HCT116 (cell line): ENCODE data around the gene LRRK2. TPM values are rescaled to one million over a fixed set of nuclear protein-coding genes. Genes with fewer than 3 reads are reported as not detected.

Experiments used
- ATAC-seq: fragments of 200-7000 bp; cut with Tn5 transposase; 2 replicates; pipeline ENCODE4 v1.9.1; 2020; ENCODE audit warnings: mild to moderate bottlenecking, moderate library complexity
- BruUV-seq: library from RNA; stranded (reverse); fragments of 400-500 nt; replicated peaks from 2 replicates; lab custom pipeline; 2021; lab: Mats Ljungman, UMichigan
- CTCF ChIA-PET: fragments of 300-600 bp; sonication (Branson Sonifier 250); formaldehyde crosslinking; loops from one replicate; lab custom pipeline; 2021; ENCODE audit warnings: antibody characterized with exemption; lab: Charles Lee
- POLR2A ChIA-PET: fragments of 300-600, 350-600 bp; sonication (Branson Sonifier 250); formaldehyde crosslinking; loops from one replicate; lab custom pipeline; 2021; ENCODE audit warnings: antibody characterized with exemption; lab: Charles Lee
- RAD21 ChIA-PET, 2 experiments: fragments of 300-600 bp; sonication (Branson Sonifier 250); formaldehyde crosslinking; loops; one replicate each; lab custom pipeline; 2023; ENCODE audit warnings: low total read pairs in 2 of 2; ENCODE audit not compliant: uncharacterized antibody in 2 of 2, unreplicated experiment in 2 of 2, low non-redundant PET in 1 of 2; lab: Charles Lee
- DNase-seq: peaks from one replicate; pipeline ENCODE4 v3.0.0-alpha.2; 2010; ENCODE audit warnings: low read depth, low spot score
- H2AFZ ChIP-seq: fragments of 200-600 bp; shearing (Covaris generic), sonication (generic); 2 replicates; pipeline ENCODE4 v1.6.1; 2017; ENCODE audit warnings: low read depth, mixed run types, mixed read lengths, antibody characterized with exemption, low read length; ENCODE audit not compliant: poor library complexity, severe bottlenecking
- H3K27ac ChIP-seq: 2 replicates; pipeline ENCODE4 v1.5.1; 2012; ENCODE audit warnings: low read depth, low read length
- H3K27me3 ChIP-seq: fragments of 200-600 bp; sonication (generic); 2 replicates; pipeline ENCODE4 v1.6.1; 2016; ENCODE audit warnings: mixed run types, low read length, mixed read lengths; ENCODE audit not compliant: insufficient read depth
- H3K36me3 ChIP-seq, 2 experiments: fragments of 200-500 bp in 1 of 2; fragments of 200-600 bp in 1 of 2; sonication (Bioruptor generic) in 1 of 2; sonication (generic) in 1 of 2; 2 replicates each; pipeline versions ENCODE4 v1.5.1 to v1.6.1; 2014 to 2016; ENCODE audit warnings: low read length in 2 of 2, inconsistent platforms in 1 of 2, mixed read lengths in 1 of 2, mixed run types in 1 of 2; ENCODE audit not compliant: insufficient read depth in 2 of 2, control insufficient read depth in 1 of 2
- H3K4me1 ChIP-seq, 2 experiments: fragments of 200-600 bp in 1 of 2; sonication (generic) in 1 of 2; 2 replicates each; pipeline versions ENCODE4 v1.5.1 to v1.6.1; 2012 to 2017; ENCODE audit warnings: low read length in 2 of 2, inconsistent platforms in 1 of 2, mild to moderate bottlenecking in 1 of 2, mixed read lengths in 1 of 2, mixed run types in 1 of 2, moderate library complexity in 1 of 2; ENCODE audit not compliant: insufficient read depth in 2 of 2, control insufficient read depth in 1 of 2
- H3K4me2 ChIP-seq: fragments of 200-600 bp; sonication (generic); 2 replicates; pipeline ENCODE4 v1.6.1; 2017; ENCODE audit warnings: mixed run types, low read length, mixed read lengths
- H3K4me3 ChIP-seq, 2 experiments: fragments of 200-600 bp in 1 of 2; sonication (generic) in 1 of 2; replicated peaks in 1 of 2; 2 replicates each; pipeline ENCODE4 v1.5.1; 2011 to 2016; ENCODE audit warnings: low read length in 2 of 2, control low read depth in 1 of 2, low read depth in 1 of 2, mild to moderate bottlenecking in 1 of 2, mixed read lengths in 1 of 2, mixed run types in 1 of 2
- H3K79me2 ChIP-seq: fragments of 200-600 bp; sonication (generic); 2 replicates; pipeline ENCODE4 v1.6.1; 2017; ENCODE audit warnings: mild to moderate bottlenecking, mixed run types, low read length, moderate library complexity, mixed read lengths; ENCODE audit not compliant: insufficient read depth
- H3K9ac ChIP-seq: fragments of 200-600 bp; sonication (generic); 2 replicates; pipeline ENCODE4 v1.6.1; 2016; ENCODE audit warnings: low read length, mixed read lengths
- H3K9me2 ChIP-seq: fragments of 200-600 bp; sonication (generic), shearing (Covaris generic); 2 replicates; pipeline ENCODE4 v1.6.1; 2017; ENCODE audit warnings: mixed run types, mild to moderate bottlenecking, moderate library complexity; ENCODE audit not compliant: insufficient read depth
- H3K9me3 ChIP-seq, 2 experiments: fragments of 200-500 bp in 1 of 2; fragments of 200-600 bp in 1 of 2; sonication (Bioruptor generic) in 1 of 2; sonication (generic) in 1 of 2; 2 replicates each; pipeline ENCODE4 v1.6.1; 2014 to 2017; ENCODE audit warnings: low read length in 2 of 2, mixed read lengths in 2 of 2, inconsistent platforms in 1 of 2, low read depth in 1 of 2, mild to moderate bottlenecking in 1 of 2, mixed run types in 1 of 2, moderate library complexity in 1 of 2; ENCODE audit not compliant: control insufficient read depth in 1 of 2, insufficient read depth in 1 of 2
- H4K20me1 ChIP-seq: fragments of 200-600 bp; sonication (generic), shearing (Covaris generic); 2 replicates; pipeline ENCODE4 v1.6.1; 2017; ENCODE audit warnings: mixed run types, mild to moderate bottlenecking, moderate library complexity; ENCODE audit not compliant: insufficient read depth
- CBX3 ChIP-seq: IDR thresholded peaks from 2 replicates; pipeline ENCODE4 v1.6.1; 2012; ENCODE audit warnings: low read depth
- CEBPB ChIP-seq: IDR thresholded peaks from 2 replicates; pipeline ENCODE4 v1.6.1; 2012; ENCODE audit warnings: low read depth
- ELF1 ChIP-seq: IDR thresholded peaks from 2 replicates; pipeline ENCODE4 v1.6.1; 2012; ENCODE audit warnings: low read depth, borderline replicate concordance
- EZH2 ChIP-seq: fragments of 200-600 bp; sonication (generic); IDR thresholded peaks from 2 replicates; pipeline ENCODE4 v1.6.1; 2017; ENCODE audit warnings: antibody characterized with exemption, mixed run types
- EZH2phosphoT487 ChIP-seq: fragments of 200-600 bp; IDR thresholded peaks from 2 replicates; pipeline ENCODE4 v1.6.1; 2018; ENCODE audit warnings: antibody characterized with exemption, borderline replicate concordance
- JUND ChIP-seq: IDR thresholded peaks from 2 replicates; pipeline ENCODE4 v1.6.1; 2012
- POLR2A ChIP-seq: IDR thresholded peaks from 2 replicates; pipeline ENCODE4 v1.7.0; 2011; ENCODE audit warnings: borderline replicate concordance; ENCODE audit not compliant: insufficient read depth, insufficient read length; ENCODE audit errors: extremely low read depth
- POLR2AphosphoS5 ChIP-seq: IDR thresholded peaks from 2 replicates; pipeline ENCODE4 v1.6.1; 2011; ENCODE audit warnings: mild to moderate bottlenecking, low read depth, low read length, moderate library complexity
- RAD21 ChIP-seq: IDR thresholded peaks from 2 replicates; pipeline ENCODE4 v1.6.1; 2012; ENCODE audit warnings: low read depth, mild to moderate bottlenecking
- REST ChIP-seq: IDR thresholded peaks from 2 replicates; pipeline ENCODE4 v1.6.1; 2012; ENCODE audit warnings: low read depth
- SIN3A ChIP-seq: IDR thresholded peaks from 2 replicates; pipeline ENCODE4 v1.6.1; 2012; ENCODE audit warnings: low read depth
- SP1 ChIP-seq: IDR thresholded peaks from 2 replicates; pipeline ENCODE4 v1.6.1; 2012; ENCODE audit warnings: low read depth
- SRF ChIP-seq: IDR thresholded peaks from 2 replicates; pipeline ENCODE4 v1.6.1; 2012; ENCODE audit warnings: low read depth
- TCF7L2 ChIP-seq: IDR thresholded peaks from 2 replicates; pipeline ENCODE4 v1.7.0; 2011; ENCODE audit warnings: borderline replicate concordance, inconsistent platforms; ENCODE audit not compliant: insufficient read depth, insufficient read length; ENCODE audit errors: extremely low read depth
- YY1 ChIP-seq: IDR thresholded peaks from 2 replicates; pipeline ENCODE4 v1.6.1; 2011; ENCODE audit warnings: low read length, low read depth, moderate library complexity, mild to moderate bottlenecking; ENCODE audit not compliant: insufficient replicate concordance; ENCODE audit errors: extremely low read depth
- ZNF274 ChIP-seq: fragments of 200-500 bp; sonication (Bioruptor generic); IDR thresholded peaks from 2 replicates; pipeline ENCODE4 v1.6.1; 2014; ENCODE audit warnings: mild to moderate bottlenecking, low read depth, low read length, inconsistent platforms
- intact Hi-C: fragments of 100-400 bp; cut with micrococcal nuclease; formaldehyde crosslinking; loops from 2 replicates; pipeline ENCODE4 v1.10.0; 2022
- total RNA-seq: library from RNA; stranded (reverse); gene quantifications from one replicate; pipeline ENCODE4 v1.2.1, GENCODE V29; 2021; ENCODE audit not compliant: unreplicated experiment
- TF ChIP-seq, protein P1 (sequence below), 3 experiments: fragments of 200-600 bp in 1 of 3; sonication (generic) in 1 of 3; IDR thresholded peaks in 2 of 3; conservative IDR thresholded peaks in 1 of 3; 2 replicates each; pipeline ENCODE4 v1.5.1; 2012 to 2017; ENCODE audit warnings: low read depth in 2 of 3, low read length in 2 of 3, antibody characterized with exemption in 1 of 3, borderline replicate concordance in 1 of 3, control low read depth in 1 of 3, mild to moderate bottlenecking in 1 of 3, mixed read lengths in 1 of 3, mixed run types in 1 of 3, moderate library complexity in 1 of 3; ENCODE audit not compliant: insufficient read depth in 1 of 3
- TF ChIP-seq, protein P2 (sequence below): IDR thresholded peaks from 2 replicates; pipeline ENCODE4 v1.6.1; 2012

Gene LRRK2
- total RNA-seq, 1 experiment from 2014 or later: 0.20 TPM

GRCh38 chr12:40197590-40197989 lies 27.2 kb upstream of the LRRK2 start:
- no peaks in the 10 kb centered on the region for H4K20me1 ChIP-seq
- no peak for TF ChIP-seq RAD21
- no peak for TF ChIP-seq EZH2phosphoT487
- TF ChIP-seq JUND: no peak
- no peak for TF ChIP-seq SP1
- TF ChIP-seq, protein P1, sequence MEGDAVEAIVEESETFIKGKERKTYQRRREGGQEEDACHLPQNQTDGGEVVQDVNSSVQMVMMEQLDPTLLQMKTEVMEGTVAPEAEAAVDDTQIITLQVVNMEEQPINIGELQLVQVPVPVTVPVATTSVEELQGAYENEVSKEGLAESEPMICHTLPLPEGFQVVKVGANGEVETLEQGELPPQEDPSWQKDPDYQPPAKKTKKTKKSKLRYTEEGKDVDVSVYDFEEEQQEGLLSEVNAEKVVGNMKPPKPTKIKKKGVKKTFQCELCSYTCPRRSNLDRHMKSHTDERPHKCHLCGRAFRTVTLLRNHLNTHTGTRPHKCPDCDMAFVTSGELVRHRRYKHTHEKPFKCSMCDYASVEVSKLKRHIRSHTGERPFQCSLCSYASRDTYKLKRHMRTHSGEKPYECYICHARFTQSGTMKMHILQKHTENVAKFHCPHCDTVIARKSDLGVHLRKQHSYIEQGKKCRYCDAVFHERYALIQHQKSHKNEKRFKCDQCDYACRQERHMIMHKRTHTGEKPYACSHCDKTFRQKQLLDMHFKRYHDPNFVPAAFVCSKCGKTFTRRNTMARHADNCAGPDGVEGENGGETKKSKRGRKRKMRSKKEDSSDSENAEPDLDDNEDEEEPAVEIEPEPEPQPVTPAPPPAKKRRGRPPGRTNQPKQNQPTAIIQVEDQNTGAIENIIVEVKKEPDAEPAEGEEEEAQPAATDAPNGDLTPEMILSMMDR (IDR thresholded peaks at IDR 0.05 in 2 of 3, conservative IDR thresholded peaks at IDR 0.05 in 1 of 3; ENCODE audit: borderline replicate concordance in 1 of 3, insufficient read depth in 1 of 3, low read depth in 2 of 3, low read length in 2 of 3): no peak
- TF ChIP-seq ELF1: no peak
- no peaks in the 10 kb centered on the region for H3K4me1 ChIP-seq
- intact Hi-C loops: no loop called here
- ChIA-PET RAD21 (no interaction called here), CTCF (no interaction called here), POLR2A (no interaction called here)
- BruUV-seq: no TSS peak
- H3K27me3 ChIP-seq: no peaks in the 10 kb centered on the region
- H3K79me2 ChIP-seq: no peaks in the 10 kb centered on the region
- H3K4me3 ChIP-seq: no peak overlapping the region
- no peaks in the 10 kb centered on the region for H3K9me2 ChIP-seq
- no peaks in the 10 kb centered on the region; a peak in 1 of 4 replicates for H3K36me3 ChIP-seq
- no peak for ATAC-seq
- H3K4me2 ChIP-seq: no peak overlapping the region
- H2AFZ ChIP-seq: no peak overlapping the region
- H3K27ac ChIP-seq: no peak overlapping the region
- no peaks in the 10 kb centered on the region for H3K9me3 ChIP-seq
- H3K9ac ChIP-seq: no peak overlapping the region
- DNase-seq: no peak

GRCh38 chr12:40198601-40199000 lies 26.2 kb upstream of the LRRK2 start:
- BruUV-seq: no TSS peak
- Histone ChIP-seq H3K27me3 (no peaks in the 10 kb centered on the region), H3K9ac (no peak overlapping the region), H3K4me2 (no peak overlapping the region), H3K79me2 (no peaks in the 10 kb centered on the region), H3K27ac (no peak overlapping the region), H3K36me3 (no peaks in the 10 kb centered on the region; a peak in 1 of 4 replicates), H3K4me3 (no peak overlapping the region), H2AFZ (no peak overlapping the region), H3K9me3 (no peaks in the 10 kb centered on the region), H3K4me1 (no peaks in the 10 kb centered on the region), H4K20me1 (no peaks in the 10 kb centered on the region), H3K9me2 (no peaks in the 10 kb centered on the region)
- ChIA-PET RAD21 (no interaction called here), CTCF (no interaction called here), POLR2A (no interaction called here)
- no peak for ATAC-seq
- intact Hi-C loops: no loop called here
- no peak for DNase-seq
- TF ChIP-seq SP1: no peak
- no peak for TF ChIP-seq POLR2AphosphoS5
- no peak for TF ChIP-seq POLR2A
- no peak for TF ChIP-seq REST
- no peak for TF ChIP-seq EZH2
- no peak for TF ChIP-seq ZNF274
- no peak for TF ChIP-seq TCF7L2
- TF ChIP-seq CEBPB: no peak
- TF ChIP-seq ELF1: no peak
- TF ChIP-seq CBX3: no peak
- no peak for TF ChIP-seq YY1
- TF ChIP-seq SRF: no peak
- TF ChIP-seq SIN3A: no peak
- TF ChIP-seq, protein P2, sequence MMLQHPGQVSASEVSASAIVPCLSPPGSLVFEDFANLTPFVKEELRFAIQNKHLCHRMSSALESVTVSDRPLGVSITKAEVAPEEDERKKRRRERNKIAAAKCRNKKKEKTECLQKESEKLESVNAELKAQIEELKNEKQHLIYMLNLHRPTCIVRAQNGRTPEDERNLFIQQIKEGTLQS: no peak
